ENCODE measurements around the gene STAMBPL1.

STAMBPL1 gene

DNA sequence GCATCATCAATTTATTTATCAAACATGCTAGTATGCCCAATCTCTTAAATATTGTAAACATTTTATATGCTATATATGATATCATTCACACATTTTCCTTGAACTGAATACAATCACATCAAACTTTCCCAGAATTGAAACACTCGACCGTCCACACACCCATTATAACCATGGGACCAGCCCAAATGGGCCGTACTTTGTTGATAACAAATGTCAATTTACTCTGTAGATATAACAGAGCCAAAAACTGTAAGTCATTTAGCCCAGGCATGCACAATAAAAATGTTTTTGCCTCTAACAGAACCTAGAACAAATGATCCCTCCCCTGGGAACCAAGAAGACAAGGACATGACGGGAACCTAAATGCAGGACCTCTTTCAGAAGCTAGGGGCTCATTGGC lies 27.7 kb upstream of the STAMBPL1 start:
- H3K9ac ChIP-seq (ENCODE audit: insufficient read length): no peak overlapping the region
- TF ChIP-seq EZH2 (IDR thresholded peaks at IDR 0.05) (no peak), POLR2AphosphoS5 (IDR thresholded peaks at IDR 0.05; ENCODE audit: borderline replicate concordance, low read depth, low read length) (no peak), FOXP2 (optimal IDR thresholded peaks at IDR 0.05; ENCODE audit: control extremely low read depth, extremely low read length, insufficient read depth) (no peak)
- no peaks in the 10 kb centered on the region for H3K9me3 ChIP-seq (ENCODE audit: low read depth, low read length)
- H3K27ac ChIP-seq: no peak overlapping the region
- DNase-seq (ENCODE audit: low read depth, low spot score): no peak
- no peak overlapping the region for H3K4me3 ChIP-seq
- H3K36me3 ChIP-seq (ENCODE audit: insufficient read depth, low read length): no peaks in the 10 kb centered on the region

- TF ChIP-seq POLR2AphosphoS5 (IDR thresholded peaks at IDR 0.05; ENCODE audit: borderline replicate concordance, low read depth, low read length) (no peak), FOXP2 (optimal IDR thresholded peaks at IDR 0.05; ENCODE audit: control extremely low read depth, extremely low read length, insufficient read depth) (no peak), EZH2 (IDR thresholded peaks at IDR 0.05) (no peak)
- Histone ChIP-seq H3K9ac (ENCODE audit: insufficient read length) (no peak overlapping the region), H3K4me3 (no peak overlapping the region; the same call in 1 of the 2 replicates), H3K27ac (no peak overlapping the region), H3K36me3 (ENCODE audit: insufficient read depth, low read length) (no peaks in the 10 kb centered on the region), H3K9me3 (ENCODE audit: low read depth, low read length) (no peaks in the 10 kb centered on the region)
- no peak for DNase-seq (ENCODE audit: low read depth, low spot score)
Observed at GRCh38 chr10:88853155-88853881, 26.7 kb upstream of the STAMBPL1 start.

- Histone ChIP-seq H3K36me3 (ENCODE audit: insufficient read depth, low read length) (no peaks in the 10 kb centered on the region), H3K4me3 (no peak overlapping the region), H3K9ac (ENCODE audit: insufficient read length) (no peak overlapping the region), H3K27ac (no peak overlapping the region), H3K9me3 (ENCODE audit: low read depth, low read length) (no peaks in the 10 kb centered on the region)
- DNase-seq (ENCODE audit: low read depth, low spot score): no peak
- TF ChIP-seq POLR2AphosphoS5 (IDR thresholded peaks at IDR 0.05; ENCODE audit: borderline replicate concordance, low read depth, low read length) (no peak), EZH2 (IDR thresholded peaks at IDR 0.05) (no peak), FOXP2 (optimal IDR thresholded peaks at IDR 0.05; ENCODE audit: control extremely low read depth, extremely low read length, insufficient read depth) (no peak)
Observed at GRCh38 chr10:88854684-88855083, 25.4 kb upstream of the STAMBPL1 start.

GRCh38 chr10:88857831-88858230 lies 22.2 kb upstream of the STAMBPL1 start:
- H3K4me3 ChIP-seq: no peak overlapping the region
- TF ChIP-seq EZH2 (IDR thresholded peaks at IDR 0.05) (no peak), POLR2AphosphoS5 (IDR thresholded peaks at IDR 0.05; ENCODE audit: borderline replicate concordance, low read depth, low read length) (no peak), FOXP2 (optimal IDR thresholded peaks at IDR 0.05; ENCODE audit: control extremely low read depth, extremely low read length, insufficient read depth) (no peak)

GRCh38 chr10:88858491-88858890 lies 21.6 kb upstream of the STAMBPL1 start:
- H3K27ac ChIP-seq: no peak overlapping the region
- no peaks in the 10 kb centered on the region for H3K36me3 ChIP-seq (ENCODE audit: insufficient read depth, low read length)
- no peak for DNase-seq (ENCODE audit: low read depth, low spot score)
- no peak overlapping the region for H3K4me3 ChIP-seq
- no peak for TF ChIP-seq POLR2AphosphoS5 (IDR thresholded peaks at IDR 0.05; ENCODE audit: borderline replicate concordance, low read depth, low read length)
- TF ChIP-seq EZH2 (IDR thresholded peaks at IDR 0.05): no peak
- no peak for TF ChIP-seq FOXP2 (optimal IDR thresholded peaks at IDR 0.05; ENCODE audit: control extremely low read depth, extremely low read length, insufficient read depth)
- no peak overlapping the region for H3K9ac ChIP-seq (ENCODE audit: insufficient read length)
- H3K9me3 ChIP-seq (ENCODE audit: low read depth, low read length): no peaks in the 10 kb centered on the region

More at GRCh38 chr10:88857831-88858230, 22.2 kb upstream of the STAMBPL1 start:
- no peak overlapping the region for H3K9ac ChIP-seq (ENCODE audit: insufficient read length)
- no peak for DNase-seq (ENCODE audit: low read depth, low spot score)
- H3K27ac ChIP-seq: no peak overlapping the region
- H3K9me3 ChIP-seq (ENCODE audit: low read depth, low read length): no peaks in the 10 kb centered on the region
- H3K36me3 ChIP-seq (ENCODE audit: insufficient read depth, low read length): no peaks in the 10 kb centered on the region

GRCh38 chr10:88861036-88861435 lies 19.0 kb upstream of the STAMBPL1 start:
- Histone ChIP-seq H3K36me3 (ENCODE audit: insufficient read depth, low read length) (no peaks in the 10 kb centered on the region), H3K4me3 (no peak overlapping the region), H3K9ac (ENCODE audit: insufficient read length) (no peak overlapping the region), H3K9me3 (ENCODE audit: low read depth, low read length) (no peaks in the 10 kb centered on the region), H3K27ac (no peak overlapping the region)
- no peak for DNase-seq (ENCODE audit: low read depth, low spot score)
- no peak for TF ChIP-seq POLR2AphosphoS5 (IDR thresholded peaks at IDR 0.05; ENCODE audit: borderline replicate concordance, low read depth, low read length)

- H3K9me3 ChIP-seq (ENCODE audit: low read depth, low read length): no peaks in the 10 kb centered on the region
- no peak for DNase-seq (ENCODE audit: low read depth, low spot score)
- TF ChIP-seq EZH2 (IDR thresholded peaks at IDR 0.05) (no peak), FOXP2 (optimal IDR thresholded peaks at IDR 0.05; ENCODE audit: control extremely low read depth, extremely low read length, insufficient read depth) (no peak), POLR2AphosphoS5 (IDR thresholded peaks at IDR 0.05; ENCODE audit: borderline replicate concordance, low read depth, low read length) (no peak)
- H3K4me3 ChIP-seq: no peak overlapping the region
- H3K9ac ChIP-seq (ENCODE audit: insufficient read length): no peak overlapping the region
- no peaks in the 10 kb centered on the region for H3K36me3 ChIP-seq (ENCODE audit: insufficient read depth, low read length)
- H3K27ac ChIP-seq: no peak overlapping the region
Observed at GRCh38 chr10:88865281-88865876, 14.7 kb upstream of the STAMBPL1 start.

DNA sequence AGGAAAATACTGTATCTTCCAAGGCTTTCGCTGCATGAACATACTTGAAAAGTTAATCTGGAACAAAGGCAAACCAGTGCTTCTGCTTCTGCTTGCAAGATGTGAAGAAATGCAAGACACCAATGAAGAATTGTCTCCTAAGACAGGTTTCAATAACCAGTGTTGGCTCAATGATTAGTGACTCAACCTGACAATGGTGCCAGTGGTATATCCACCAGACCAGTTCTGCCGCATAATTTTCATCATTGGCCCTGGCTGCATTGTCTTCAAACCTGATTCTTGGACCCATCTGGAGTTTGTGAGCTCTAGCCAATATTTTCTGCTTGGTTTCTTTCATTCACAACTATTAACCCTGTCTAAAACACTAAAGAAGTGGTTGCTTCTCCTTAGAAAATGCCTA lies 13.6 kb upstream of the STAMBPL1 start:
- Histone ChIP-seq H3K27ac (no peak overlapping the region), H3K36me3 (ENCODE audit: insufficient read depth, low read length) (no peaks in the 10 kb centered on the region), H3K9me3 (ENCODE audit: low read depth, low read length) (no peaks in the 10 kb centered on the region), H3K4me3 (no peak overlapping the region), H3K9ac (ENCODE audit: insufficient read length) (no peak overlapping the region)
- no peak for DNase-seq (ENCODE audit: low read depth, low spot score)
- TF ChIP-seq POLR2AphosphoS5 (IDR thresholded peaks at IDR 0.05; ENCODE audit: borderline replicate concordance, low read depth, low read length): no peak
- no peak for TF ChIP-seq EZH2 (IDR thresholded peaks at IDR 0.05)
- no peak for TF ChIP-seq FOXP2 (optimal IDR thresholded peaks at IDR 0.05; ENCODE audit: control extremely low read depth, extremely low read length, insufficient read depth)

Measured in SK-N-MC (cell line).